Esophagus squamous epithelium (tissue), 4 donors: ENCODE data around the gene ST3GAL3.

Experiments
- POLR2A ChIP-seq, 4 donors: fragments of 450-650 bp; IDR thresholded peaks; one replicate each; pipeline ENCODE4 v1.6.1; 2017; ENCODE audit warnings: antibody characterized with exemption in 4 of 4, mild to moderate bottlenecking in 4 of 4, moderate library complexity in 3 of 4
- TF ChIP-seq, protein P1 (sequence below), 6 experiments: fragments of 450-650 bp in 4 of 6; fragments of 200-600 bp in 2 of 6; sonication (generic) in 2 of 6; IDR thresholded peaks; one replicate each; pipeline ENCODE4 v1.5.1; 2016 to 2019; ENCODE audit warnings: antibody characterized with exemption in 6 of 6, mild to moderate bottlenecking in 4 of 6, moderate library complexity in 4 of 6

DNA sequence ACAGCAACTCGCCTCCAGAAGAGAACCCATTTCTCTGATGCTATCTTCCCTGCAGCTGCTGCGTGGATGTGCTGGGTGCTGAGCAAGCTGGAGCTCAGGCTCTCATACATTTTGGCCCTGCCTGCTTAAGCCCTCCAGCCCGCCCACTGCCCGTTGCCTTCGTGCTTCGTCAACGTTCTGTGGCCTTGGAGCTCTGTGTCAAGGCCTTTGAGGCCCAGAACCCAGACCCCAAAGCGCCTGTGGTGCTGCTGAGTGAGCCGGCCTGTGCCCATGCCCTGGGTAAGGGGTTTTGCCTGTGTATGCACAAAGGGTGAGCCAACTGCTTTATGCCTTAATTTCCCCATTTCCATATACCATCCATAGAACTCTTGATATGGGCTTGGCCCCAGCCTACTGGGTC is 263.6 kb downstream of the ST3GAL3 start:
- TF ChIP-seq, protein P1, sequence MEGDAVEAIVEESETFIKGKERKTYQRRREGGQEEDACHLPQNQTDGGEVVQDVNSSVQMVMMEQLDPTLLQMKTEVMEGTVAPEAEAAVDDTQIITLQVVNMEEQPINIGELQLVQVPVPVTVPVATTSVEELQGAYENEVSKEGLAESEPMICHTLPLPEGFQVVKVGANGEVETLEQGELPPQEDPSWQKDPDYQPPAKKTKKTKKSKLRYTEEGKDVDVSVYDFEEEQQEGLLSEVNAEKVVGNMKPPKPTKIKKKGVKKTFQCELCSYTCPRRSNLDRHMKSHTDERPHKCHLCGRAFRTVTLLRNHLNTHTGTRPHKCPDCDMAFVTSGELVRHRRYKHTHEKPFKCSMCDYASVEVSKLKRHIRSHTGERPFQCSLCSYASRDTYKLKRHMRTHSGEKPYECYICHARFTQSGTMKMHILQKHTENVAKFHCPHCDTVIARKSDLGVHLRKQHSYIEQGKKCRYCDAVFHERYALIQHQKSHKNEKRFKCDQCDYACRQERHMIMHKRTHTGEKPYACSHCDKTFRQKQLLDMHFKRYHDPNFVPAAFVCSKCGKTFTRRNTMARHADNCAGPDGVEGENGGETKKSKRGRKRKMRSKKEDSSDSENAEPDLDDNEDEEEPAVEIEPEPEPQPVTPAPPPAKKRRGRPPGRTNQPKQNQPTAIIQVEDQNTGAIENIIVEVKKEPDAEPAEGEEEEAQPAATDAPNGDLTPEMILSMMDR (IDR thresholded peaks at IDR 0.05), result no peak
- TF ChIP-seq POLR2A (IDR thresholded peaks at IDR 0.05), result no peak
